HepG2 (cell line): ENCODE results near the gene HOXA13. TPM values are rescaled to one million over a fixed set of nuclear protein-coding genes. Genes with fewer than 3 reads are reported as not detected.

Experiments used
- ATAC-seq: fragments of 200-7000 bp; cut with Tn5 transposase; 3 replicates; pipeline ENCODE4 v1.9.1; 2020; ENCODE audit warnings: mild to moderate bottlenecking, moderate library complexity
- BruUV-seq: library from RNA; stranded (reverse); fragments of 400-500 nt; replicated peaks from 2 replicates; lab custom pipeline; 2021; lab: Mats Ljungman, UMichigan
- CTCF ChIA-PET: fragments of 300-600 bp; formaldehyde crosslinking; extraction: SDS; loops from one replicate; lab custom pipeline; 2021; ENCODE audit warnings: low total read pairs, inconsistent platforms, low intra/inter-chr PET ratio; lab: Yijun Ruan, JAX
- POLR2A ChIA-PET: fragments of 350-600 bp; sonication (Branson Sonifier 250); formaldehyde crosslinking; loops from one replicate; lab custom pipeline; 2020; ENCODE audit warnings: antibody characterized with exemption, inconsistent platforms; lab: Yijun Ruan, JAX
- DNase-seq: peaks from one replicate; pipeline ENCODE4 v3.0.0-alpha.2; 2015; ENCODE audit warnings: low spot score
- FAIRE-seq: peaks from 3 replicates; lab custom pipeline; 2011; peaks lifted over from hg19 to GRCh38; lab: Jason Lieb, UNC
- H2AFZ ChIP-seq: one replicate; pipeline ENCODE4 v1.6.1; 2011; ENCODE audit warnings: low read length, inconsistent platforms
- H3K27ac ChIP-seq: fragments of 300-600 bp; 3 replicates; pipeline ENCODE4 v1.8.0; 2011; ENCODE audit warnings: mixed run types, mild to moderate bottlenecking, mixed read lengths, low read length, inconsistent platforms; ENCODE audit not compliant: insufficient read depth; ENCODE audit errors: extremely low read length
- H3K27me3 ChIP-seq, 2 experiments: fragments of 200-600 bp in 1 of 2; 2 replicates in 1 of 2; 3 replicates in 1 of 2; pipeline versions ENCODE4 v1.6.0 to v1.8.0; 2011; ENCODE audit warnings: low read length in 2 of 2, mild to moderate bottlenecking in 2 of 2, moderate library complexity in 2 of 2, inconsistent platforms in 1 of 2; ENCODE audit not compliant: insufficient read depth in 2 of 2, control insufficient read depth in 1 of 2
- H3K36me3 ChIP-seq, 2 experiments: fragments of 200-600 bp in 1 of 2; replicated peaks in 1 of 2; 2 replicates in 1 of 2; 3 replicates in 1 of 2; pipeline versions ENCODE4 v1.5.1 to v1.8.0; 2011; ENCODE audit warnings: low read length in 2 of 2, inconsistent platforms in 1 of 2; ENCODE audit not compliant: insufficient read depth in 2 of 2, control insufficient read depth in 1 of 2
- H3K4me1 ChIP-seq: 2 replicates; pipeline ENCODE4 v1.5.1; 2012; ENCODE audit warnings: low read length, inconsistent platforms; ENCODE audit not compliant: insufficient read depth
- H3K4me2 ChIP-seq: 2 replicates; pipeline ENCODE4 v1.6.0; 2011; ENCODE audit warnings: low read depth, low read length, inconsistent platforms
- H3K4me3 ChIP-seq, 3 experiments: fragments of 200-600 bp in 1 of 3; sonication (generic), shearing (Covaris generic) in 1 of 3; replicated peaks in 1 of 3; 2 replicates each; pipeline ENCODE4 v1.5.1; 2011 to 2016; ENCODE audit warnings: low read length in 3 of 3, inconsistent platforms in 2 of 3, low read depth in 2 of 3, mild to moderate bottlenecking in 2 of 3, control low read depth in 1 of 3, mixed read lengths in 1 of 3; ENCODE audit not compliant: insufficient read depth in 1 of 3
- H3K79me2 ChIP-seq: one replicate; pipeline ENCODE4 v1.6.1; 2011; ENCODE audit warnings: low read length, inconsistent platforms; ENCODE audit not compliant: insufficient read depth
- H3K9ac ChIP-seq: 2 replicates; pipeline ENCODE4 v1.6.0; 2011; ENCODE audit warnings: mild to moderate bottlenecking, low read depth, low read length, inconsistent platforms; ENCODE audit not compliant: insufficient read depth
- H3K9me3 ChIP-seq: 2 replicates; pipeline ENCODE4 v1.5.1; 2012; ENCODE audit warnings: mild to moderate bottlenecking, low read length
- H4K20me1 ChIP-seq: 2 replicates; pipeline ENCODE4 v1.6.0; 2011; ENCODE audit warnings: inconsistent platforms, mild to moderate bottlenecking, low read length, moderate library complexity; ENCODE audit not compliant: insufficient read depth
- EEA1 ChIP-seq: sonication (generic); formaldehyde crosslinking; IDR thresholded peaks from 2 replicates; pipeline ENCODE4 v1.5.1; 2020; ENCODE audit warnings: mild to moderate bottlenecking, missing genetic modification reagents, borderline replicate concordance
- FOXA1 ChIP-seq, 2 experiments: fragments of 450-650 bp in 1 of 2; sonication (generic) in 1 of 2; formaldehyde crosslinking in 1 of 2; IDR thresholded peaks; 2 replicates each; pipeline versions ENCODE4 v1.4.0 to v1.6.1; 2016 to 2020; ENCODE audit warnings: missing genetic modification reagents in 1 of 2
- FOXM1 ChIP-seq: sonication (generic); formaldehyde crosslinking; IDR thresholded peaks from 2 replicates; pipeline ENCODE4 v1.5.0; 2020; ENCODE audit warnings: missing genetic modification reagents
- IRX3 ChIP-seq: sonication (generic); formaldehyde crosslinking; IDR thresholded peaks from 2 replicates; pipeline ENCODE4 v1.8.1; 2023; ENCODE audit warnings: mild to moderate bottlenecking, low read depth, missing genetic modification reagents, borderline replicate concordance
- MAFK ChIP-seq, 2 experiments: IDR thresholded peaks in 1 of 2; conservative IDR thresholded peaks in 1 of 2; 2 replicates each; pipeline ENCODE4 v1.6.1; 2011; ENCODE audit warnings: improper control_type of control experiment in 2 of 2, low read length in 2 of 2
- REPIN1 ChIP-seq: sonication (generic); formaldehyde crosslinking; IDR thresholded peaks from 2 replicates; pipeline ENCODE4 v1.8.0; 2022; ENCODE audit warnings: missing genetic modification reagents, low read depth, mild to moderate bottlenecking, borderline replicate concordance
- RFXAP ChIP-seq: sonication (generic); formaldehyde crosslinking; IDR thresholded peaks from 2 replicates; pipeline ENCODE4 v1.4.0; 2020; ENCODE audit warnings: missing genetic modification reagents, borderline replicate concordance
- SKI ChIP-seq: fragments of 450-650 bp; IDR thresholded peaks from one replicate; pipeline ENCODE4 v1.6.1; 2018; ENCODE audit warnings: mild to moderate bottlenecking; ENCODE audit not compliant: partially characterized antibody
- STAT5B ChIP-seq: sonication (generic); formaldehyde crosslinking; IDR thresholded peaks from 2 replicates; pipeline ENCODE4 v1.4.0; 2020; ENCODE audit warnings: missing genetic modification reagents
- YEATS2 ChIP-seq: sonication (generic); formaldehyde crosslinking; IDR thresholded peaks from 2 replicates; pipeline ENCODE4 v1.4.0; 2020; ENCODE audit warnings: missing genetic modification reagents, borderline replicate concordance
- ZNF136 ChIP-seq: sonication (generic); formaldehyde crosslinking; IDR thresholded peaks from 2 replicates; pipeline ENCODE4 v1.8.1; 2022; ENCODE audit warnings: low read depth, mild to moderate bottlenecking, moderate library complexity, missing genetic modification reagents
- ZNF44 ChIP-seq: sonication (generic); formaldehyde crosslinking; IDR thresholded peaks from 2 replicates; pipeline ENCODE4 v1.5.1; 2020; ENCODE audit warnings: mild to moderate bottlenecking, missing genetic modification reagents
- ZNF782 ChIP-seq: sonication (generic); formaldehyde crosslinking; IDR thresholded peaks from 2 replicates; pipeline ENCODE4 v1.4.0; 2020; ENCODE audit warnings: missing genetic modification reagents, mild to moderate bottlenecking, borderline replicate concordance
- WGBS: methylation state at CpG from one replicate; pipeline ENCODE4 v1.1.6; 2017; ENCODE audit warnings: low lambda C conversion rate; 5-methylcytosine and 5-hydroxymethylcytosine counted together
- in situ Hi-C: cut with HindIII; loops from 2 replicates; pipeline ENCODE4 v1.10.0; 2017; ENCODE audit warnings: low pct_unique_long_range_greater_than_20kb; ENCODE audit not compliant: extremely low pct_ligation_motif_present
- intact Hi-C: fragments of 100-400 bp; cut with micrococcal nuclease; formaldehyde crosslinking; loops from one replicate; pipeline ENCODE4 v1.10.0; 2022; ENCODE audit not compliant: unreplicated experiment
- polyA plus RNA-seq, 8 experiments: library from polyadenylated mRNA; depleted of rRNA in 3 of 8; stranded (reverse) in 7 of 8; unstranded in 1 of 8; fragments of >200 nt; fragmentation: Illumina TruSeq in 4 of 8; extraction: Trizol in 4 of 8; gene quantifications; 2 replicates each; pipeline versions ENCODE4 v1.2.1 to v1.2.3, GENCODE V29; 2011 to 2016; ENCODE audit warnings: low read depth in 4 of 8, missing spikeins in 1 of 8, mixed read lengths in 1 of 8; ENCODE audit not compliant: insufficient read depth in 1 of 8
- total RNA-seq, 5 experiments: library from RNA; depleted of rRNA; stranded (reverse); fragments of >200 nt; fragmentation: Illumina TruSeq; extraction: Trizol; gene quantifications; 2 replicates each; pipeline ENCODE4 v1.2.3, GENCODE V29; 2016; ENCODE audit warnings: low read depth in 1 of 5
- TF ChIP-seq, protein P1 (sequence below): sonication (generic); formaldehyde crosslinking; IDR thresholded peaks from 2 replicates; pipeline ENCODE4 v1.4.0; 2020; ENCODE audit warnings: missing genetic modification reagents
- TF ChIP-seq, protein P2 (sequence below): sonication (generic); formaldehyde crosslinking; IDR thresholded peaks from 2 replicates; pipeline ENCODE4 v1.4.0; 2020; ENCODE audit warnings: missing genetic modification reagents
- TF ChIP-seq, protein P3 (sequence below): sonication (generic); formaldehyde crosslinking; IDR thresholded peaks from 2 replicates; pipeline ENCODE4 v1.4.0; 2020; ENCODE audit warnings: missing genetic modification reagents
- TF ChIP-seq, protein P4 (sequence below): sonication (generic); formaldehyde crosslinking; IDR thresholded peaks from 2 replicates; pipeline ENCODE4 v1.5.0; 2020; ENCODE audit warnings: missing genetic modification reagents

Gene HOXA13
- total and polyA plus RNA-seq, 2 of the 13 experiments (the other 11 are each of a cell fraction or from before 2014, with no cell fraction given): 0.01 to 0.04 TPM

DNA sequence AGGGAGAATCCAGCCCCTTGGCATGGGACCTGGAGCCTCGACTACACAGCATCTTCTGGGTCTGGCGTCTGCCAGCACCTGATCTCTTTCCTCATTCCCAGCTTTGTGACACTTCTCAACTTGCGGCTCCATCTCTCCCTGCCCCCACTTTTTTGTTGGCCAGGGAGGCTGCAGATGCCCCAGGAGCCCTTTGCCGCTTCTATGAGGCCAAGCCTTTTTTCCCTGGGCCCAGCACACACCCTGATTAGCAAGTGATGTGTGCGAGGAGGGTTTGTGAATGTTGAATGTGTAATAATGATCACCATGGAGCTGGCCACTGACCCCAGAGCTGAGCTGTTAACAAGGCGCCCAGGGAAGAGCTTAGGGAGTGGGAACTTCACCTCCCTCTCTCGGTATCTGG is 47.1 kb upstream of the HOXA13 start:
- no TSS peak for BruUV-seq
- no peaks in the 10 kb centered on the region for H3K4me1 ChIP-seq
- no peak overlapping the region for H3K27ac ChIP-seq
- peaks cover 12 to 83% of the 10 kb centered on the region in 2 experiments for H3K27me3 ChIP-seq
- H3K4me3 ChIP-seq: no peak overlapping the region
- CTCF ChIA-PET: no interaction called here
- DNase-seq (no peak), ATAC-seq (no peak), FAIRE-seq (no peak)
- H3K36me3 ChIP-seq: no peaks in the 10 kb centered on the region
- H3K9ac ChIP-seq: no peak overlapping the region
- no peaks in the 10 kb centered on the region for H4K20me1 ChIP-seq
- H2AFZ ChIP-seq: no peak overlapping the region
- POLR2A ChIA-PET: no interaction called here
- 40% methylated on average over 7 of the region's 7 CpGs for WGBS
- H3K4me2 ChIP-seq: no peak overlapping the region
- intact Hi-C loops (no loop called here), in situ Hi-C loops (no loop called here)
- no peaks in the 10 kb centered on the region for H3K79me2 ChIP-seq
- H3K9me3 ChIP-seq: no peaks in the 10 kb centered on the region
- TF ChIP-seq, protein P1, sequence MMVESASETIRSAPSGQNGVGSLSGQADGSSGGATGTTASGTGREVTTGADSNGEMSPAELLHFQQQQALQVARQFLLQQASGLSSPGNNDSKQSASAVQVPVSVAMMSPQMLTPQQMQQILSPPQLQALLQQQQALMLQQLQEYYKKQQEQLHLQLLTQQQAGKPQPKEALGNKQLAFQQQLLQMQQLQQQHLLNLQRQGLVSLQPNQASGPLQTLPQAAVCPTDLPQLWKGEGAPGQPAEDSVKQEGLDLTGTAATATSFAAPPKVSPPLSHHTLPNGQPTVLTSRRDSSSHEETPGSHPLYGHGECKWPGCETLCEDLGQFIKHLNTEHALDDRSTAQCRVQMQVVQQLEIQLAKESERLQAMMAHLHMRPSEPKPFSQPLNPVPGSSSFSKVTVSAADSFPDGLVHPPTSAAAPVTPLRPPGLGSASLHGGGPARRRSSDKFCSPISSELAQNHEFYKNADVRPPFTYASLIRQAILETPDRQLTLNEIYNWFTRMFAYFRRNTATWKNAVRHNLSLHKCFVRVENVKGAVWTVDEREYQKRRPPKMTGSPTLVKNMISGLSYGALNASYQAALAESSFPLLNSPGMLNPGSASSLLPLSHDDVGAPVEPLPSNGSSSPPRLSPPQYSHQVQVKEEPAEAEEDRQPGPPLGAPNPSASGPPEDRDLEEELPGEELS (CRISPR knock-in tag): no peak
- no peak for TF ChIP-seq MAFK (conservative IDR thresholded peaks at IDR 0.05 in 1 of 2, IDR thresholded peaks at IDR 0.05 in 1 of 2; ENCODE audit: low read length in 2 of 2)
- no peak for TF ChIP-seq EEA1 (CRISPR knock-in tag)
- TF ChIP-seq IRX3 (CRISPR knock-in tag): no peak
- no peak for TF ChIP-seq FOXA1 (IDR thresholded peaks at IDR 0.05)
- TF ChIP-seq FOXA1 (CRISPR knock-in tag; IDR thresholded peaks at IDR 0.05): no peak
- no peak for TF ChIP-seq ZNF44 (CRISPR knock-in tag)
- TF ChIP-seq REPIN1 (CRISPR knock-in tag): no peak
- TF ChIP-seq, protein P2, sequence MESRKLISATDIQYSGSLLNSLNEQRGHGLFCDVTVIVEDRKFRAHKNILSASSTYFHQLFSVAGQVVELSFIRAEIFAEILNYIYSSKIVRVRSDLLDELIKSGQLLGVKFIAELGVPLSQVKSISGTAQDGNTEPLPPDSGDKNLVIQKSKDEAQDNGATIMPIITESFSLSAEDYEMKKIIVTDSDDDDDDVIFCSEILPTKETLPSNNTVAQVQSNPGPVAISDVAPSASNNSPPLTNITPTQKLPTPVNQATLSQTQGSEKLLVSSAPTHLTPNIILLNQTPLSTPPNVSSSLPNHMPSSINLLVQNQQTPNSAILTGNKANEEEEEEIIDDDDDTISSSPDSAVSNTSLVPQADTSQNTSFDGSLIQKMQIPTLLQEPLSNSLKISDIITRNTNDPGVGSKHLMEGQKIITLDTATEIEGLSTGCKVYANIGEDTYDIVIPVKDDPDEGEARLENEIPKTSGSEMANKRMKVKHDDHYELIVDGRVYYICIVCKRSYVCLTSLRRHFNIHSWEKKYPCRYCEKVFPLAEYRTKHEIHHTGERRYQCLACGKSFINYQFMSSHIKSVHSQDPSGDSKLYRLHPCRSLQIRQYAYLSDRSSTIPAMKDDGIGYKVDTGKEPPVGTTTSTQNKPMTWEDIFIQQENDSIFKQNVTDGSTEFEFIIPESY (CRISPR knock-in tag): no peak
- no peak for TF ChIP-seq SKI
- no peak for TF ChIP-seq STAT5B (CRISPR knock-in tag)
- TF ChIP-seq ZNF782 (CRISPR knock-in tag): no peak
- no peak for TF ChIP-seq YEATS2
- no peak for TF ChIP-seq FOXM1 (CRISPR knock-in tag)
- no peak for TF ChIP-seq ZNF136 (CRISPR knock-in tag)
- TF ChIP-seq, protein P3, sequence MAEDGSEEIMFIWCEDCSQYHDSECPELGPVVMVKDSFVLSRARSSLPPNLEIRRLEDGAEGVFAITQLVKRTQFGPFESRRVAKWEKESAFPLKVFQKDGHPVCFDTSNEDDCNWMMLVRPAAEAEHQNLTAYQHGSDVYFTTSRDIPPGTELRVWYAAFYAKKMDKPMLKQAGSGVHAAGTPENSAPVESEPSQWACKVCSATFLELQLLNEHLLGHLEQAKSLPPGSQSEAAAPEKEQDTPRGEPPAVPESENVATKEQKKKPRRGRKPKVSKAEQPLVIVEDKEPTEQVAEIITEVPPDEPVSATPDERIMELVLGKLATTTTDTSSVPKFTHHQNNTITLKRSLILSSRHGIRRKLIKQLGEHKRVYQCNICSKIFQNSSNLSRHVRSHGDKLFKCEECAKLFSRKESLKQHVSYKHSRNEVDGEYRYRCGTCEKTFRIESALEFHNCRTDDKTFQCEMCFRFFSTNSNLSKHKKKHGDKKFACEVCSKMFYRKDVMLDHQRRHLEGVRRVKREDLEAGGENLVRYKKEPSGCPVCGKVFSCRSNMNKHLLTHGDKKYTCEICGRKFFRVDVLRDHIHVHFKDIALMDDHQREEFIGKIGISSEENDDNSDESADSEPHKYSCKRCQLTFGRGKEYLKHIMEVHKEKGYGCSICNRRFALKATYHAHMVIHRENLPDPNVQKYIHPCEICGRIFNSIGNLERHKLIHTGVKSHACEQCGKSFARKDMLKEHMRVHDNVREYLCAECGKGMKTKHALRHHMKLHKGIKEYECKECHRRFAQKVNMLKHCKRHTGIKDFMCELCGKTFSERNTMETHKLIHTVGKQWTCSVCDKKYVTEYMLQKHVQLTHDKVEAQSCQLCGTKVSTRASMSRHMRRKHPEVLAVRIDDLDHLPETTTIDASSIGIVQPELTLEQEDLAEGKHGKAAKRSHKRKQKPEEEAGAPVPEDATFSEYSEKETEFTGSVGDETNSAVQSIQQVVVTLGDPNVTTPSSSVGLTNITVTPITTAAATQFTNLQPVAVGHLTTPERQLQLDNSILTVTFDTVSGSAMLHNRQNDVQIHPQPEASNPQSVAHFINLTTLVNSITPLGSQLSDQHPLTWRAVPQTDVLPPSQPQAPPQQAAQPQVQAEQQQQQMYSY (CRISPR knock-in tag): no peak
- TF ChIP-seq, protein P4, sequence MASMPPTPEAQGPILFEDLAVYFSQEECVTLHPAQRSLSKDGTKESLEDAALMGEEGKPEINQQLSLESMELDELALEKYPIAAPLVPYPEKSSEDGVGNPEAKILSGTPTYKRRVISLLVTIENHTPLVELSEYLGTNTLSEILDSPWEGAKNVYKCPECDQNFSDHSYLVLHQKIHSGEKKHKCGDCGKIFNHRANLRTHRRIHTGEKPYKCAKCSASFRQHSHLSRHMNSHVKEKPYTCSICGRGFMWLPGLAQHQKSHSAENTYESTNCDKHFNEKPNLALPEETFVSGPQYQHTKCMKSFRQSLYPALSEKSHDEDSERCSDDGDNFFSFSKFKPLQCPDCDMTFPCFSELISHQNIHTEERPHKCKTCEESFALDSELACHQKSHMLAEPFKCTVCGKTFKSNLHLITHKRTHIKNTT (CRISPR knock-in tag): no peak
- no peak for TF ChIP-seq RFXAP (CRISPR knock-in tag)
